ENCODE data around the gene LRRC45.

- no peak for TF ChIP-seq CEBPB (tag; IDR thresholded peaks at IDR 0.05)
- no peak for TF ChIP-seq FOXM1 (IDR thresholded peaks at IDR 0.05; ENCODE audit: low read depth)
- TF ChIP-seq FOXM1 (CRISPR knock-in tag; IDR thresholded peaks at IDR 0.05; ENCODE audit: low read depth): no peak
These were observed 38.2 kb downstream of the LRRC45 start for GRCh38 chr17:82061047-82061925.
